Peyer's patch (tissue), 4 donors: Measurements from ENCODE around the gene SLC39A6. TPM values are rescaled to one million over a fixed set of nuclear protein-coding genes. Genes with fewer than 3 reads are reported as not detected.

Experiments
- DNase-seq, 3 donors: peaks; one replicate each; pipeline ENCODE4 v3.0.0-alpha.2; 2017 to 2019
- H3K27ac ChIP-seq, 4 donors: fragments of 200-600 bp; sonication (generic); one replicate each; pipeline ENCODE4 v1.5.1; 2016 to 2019
- H3K27me3 ChIP-seq, 2 donors: fragments of 200-600 bp; sonication (generic); one replicate each; pipeline ENCODE4 v1.5.1; 2019
- H3K36me3 ChIP-seq, 3 donors: fragments of 200-600 bp; sonication (generic); one replicate each; pipeline ENCODE4 v1.5.1; 2016 to 2019
- H3K4me1 ChIP-seq, 4 donors: fragments of 200-600 bp; sonication (generic); one replicate each; pipeline ENCODE4 v1.5.1; 2016 to 2019
- H3K4me3 ChIP-seq, 4 donors: fragments of 200-600 bp; sonication (generic); 1 replicate in 3 of 4; 2 replicates in 1 of 4; pipeline ENCODE4 v1.5.1; 2016 to 2019; ENCODE audit warnings: mild to moderate bottlenecking in 1 of 4
- H3K9me3 ChIP-seq, 4 donors: fragments of 200-600 bp; sonication (generic); one replicate each; pipeline ENCODE4 v1.5.1; 2016 to 2019; ENCODE audit warnings: mild to moderate bottlenecking in 1 of 4
- CTCF ChIP-seq, 6 experiments: fragments of 450-650 bp in 4 of 6; fragments of 200-600 bp in 2 of 6; sonication (generic) in 1 of 6; IDR thresholded peaks; one replicate each; pipeline ENCODE4 v1.5.1; 2017 to 2019; ENCODE audit warnings: antibody characterized with exemption in 6 of 6, mild to moderate bottlenecking in 3 of 6, moderate library complexity in 1 of 6
- POLR2A ChIP-seq, 2 donors: fragments of 450-650 bp; IDR thresholded peaks; one replicate each; pipeline ENCODE4 v1.5.1; 2017; ENCODE audit warnings: antibody characterized with exemption in 2 of 2, mild to moderate bottlenecking in 2 of 2, moderate library complexity in 2 of 2
- total RNA-seq, 4 donors: library from RNA; depleted of rRNA; stranded (reverse); fragments of >200 nt; gene quantifications; one replicate each; pipeline ENCODE4 v1.1.0, GENCODE V29; 2016

SLC39A6 gene
- 10 to 100 TPM in 1 of 4 donors, 1 to 10 TPM in 3; 7.4 to 13.0 (median 8.2) TPM for total RNA-seq

GRCh38 chr18:36129300-36130038 lies at the start of gene SLC39A6, which contains the start of gene ELP2:
Gene SLC39A6 (minus strand): TSS chr18:36129340. CDS start chr18:36127007, 2,333 bp downstream.
Gene ELP2 (plus strand): TSS chr18:36129899. CDS start chr18:36129934, 35 bp downstream.
- DNase-seq, result peak; percentile 96 to 98 (median 97)
- Histone ChIP-seq H3K4me3 (peak within 1 kb of the TSS; percentile 75 to 88 (median 82)), H3K36me3 (peaks cover 0 to 8% (median 0%) of the 10 kb centered on the region in 3 donors), H3K27ac (peak within 1 kb of the TSS; percentile 97 to 100 (median 98)), H3K4me1 (peaks cover 0 to 19% (median 16%) of the 10 kb centered on the region in 4 donors), H3K27me3 (no peaks in the 10 kb centered on the region), H3K9me3 (no peaks in the 10 kb centered on the region)
- peak; percentile 29 to 53 for TF ChIP-seq POLR2A (IDR thresholded peaks at IDR 0.05)
- TF ChIP-seq CTCF (IDR thresholded peaks at IDR 0.05), result no peak

GRCh38 chr18:36177913-36178312 lies 48.8 kb upstream of the SLC39A6 start:
- H3K4me3 ChIP-seq, result no peak overlapping the region
- no peaks in the 10 kb centered on the region for H3K27me3 ChIP-seq
- no peaks in the 10 kb centered on the region for H3K9me3 ChIP-seq
- TF ChIP-seq POLR2A (IDR thresholded peaks at IDR 0.05) (no peak), CTCF (IDR thresholded peaks at IDR 0.05) (no peak)
- DNase-seq, result no peak
- peaks cover 0 to 23% (median 0%) of the 10 kb centered on the region in 3 donors for H3K36me3 ChIP-seq
- peaks cover 0 to 15% (median 3%) of the 10 kb centered on the region in 4 donors for H3K4me1 ChIP-seq
- H3K27ac ChIP-seq, result peak overlapping the region in 2 of 4 donors; percentile 18 to 80

- H3K4me1 ChIP-seq, result peaks cover 0 to 15% (median 3%) of the 10 kb centered on the region in 4 donors
- no peak overlapping the region for H3K4me3 ChIP-seq
- peaks cover 0 to 33% (median 0%) of the 10 kb centered on the region in 3 donors for H3K36me3 ChIP-seq
- no peaks in the 10 kb centered on the region for H3K27me3 ChIP-seq
- DNase-seq, result no peak
- H3K9me3 ChIP-seq, result no peaks in the 10 kb centered on the region
- no peak for TF ChIP-seq CTCF (IDR thresholded peaks at IDR 0.05)
- TF ChIP-seq POLR2A (IDR thresholded peaks at IDR 0.05), result no peak
- H3K27ac ChIP-seq, result peak overlapping the region in 3 of 4 donors; percentile 11 to 80 (median 40)
Observed at GRCh38 chr18:36176711-36177110, 47.6 kb upstream of the SLC39A6 start.

- peaks cover 0 to 15% (median 3%) of the 10 kb centered on the region in 4 donors for H3K4me1 ChIP-seq
- peak in 2 of 3 donors; percentile 85 to 89 for DNase-seq
- H3K4me3 ChIP-seq, result no peak overlapping the region
- H3K27me3 ChIP-seq, result no peaks in the 10 kb centered on the region
- TF ChIP-seq CTCF (IDR thresholded peaks at IDR 0.05) (no peak), POLR2A (IDR thresholded peaks at IDR 0.05) (no peak)
- H3K36me3 ChIP-seq, result peaks cover 0 to 38% (median 0%) of the 10 kb centered on the region in 3 donors
- peak overlapping the region in 3 of 4 donors; percentile 11 to 80 (median 40) for H3K27ac ChIP-seq
- H3K9me3 ChIP-seq, result no peaks in the 10 kb centered on the region
Observed at GRCh38 chr18:36176177-36176584, 47.0 kb upstream of the SLC39A6 start.

- TF ChIP-seq POLR2A (IDR thresholded peaks at IDR 0.05) (no peak), CTCF (IDR thresholded peaks at IDR 0.05) (no peak)
- H3K27ac ChIP-seq, result peak overlapping the region in 2 of 4 donors; percentile 26 to 80
- H3K27me3 ChIP-seq, result no peaks in the 10 kb centered on the region
- H3K9me3 ChIP-seq, result no peaks in the 10 kb centered on the region
- no peak for DNase-seq
- H3K4me1 ChIP-seq, result peaks cover 0 to 15% (median 3%) of the 10 kb centered on the region in 4 donors
- peaks cover 0 to 45% (median 0%) of the 10 kb centered on the region in 3 donors for H3K36me3 ChIP-seq
- H3K4me3 ChIP-seq, result no peak overlapping the region
Observed at GRCh38 chr18:36175481-36175880, 46.3 kb upstream of the SLC39A6 start.
